Upper lobe of left lung (tissue), 6 donors: ENCODE results near the gene AQP12B. TPM values are rescaled to one million over a fixed set of nuclear protein-coding genes. Genes with fewer than 3 reads are reported as not detected.

ENCODE experiments used
- ATAC-seq, 2 donors: fragments of 200-7000 bp; cut with Tn5 transposase; one replicate each; pipeline ENCODE4 v1.9.1; 2022; ENCODE audit warnings: mild to moderate bottlenecking in 2 of 2, moderate library complexity in 2 of 2; ENCODE audit not compliant: low FRiP score in 2 of 2
- DNase-seq, 2 donors: peaks; one replicate each; pipeline ENCODE4 v3.0.0-alpha.2; 2019 to 2020
- H3K27ac ChIP-seq, 4 donors: fragments of 200-600 bp; sonication (generic); one replicate each; pipeline ENCODE4 v1.5.1; 2016 to 2019
- H3K27me3 ChIP-seq, 4 donors: fragments of 200-600 bp; sonication (generic); one replicate each; pipeline ENCODE4 v1.5.1; 2017 to 2019
- H3K36me3 ChIP-seq, 4 donors: fragments of 200-600 bp; sonication (generic); one replicate each; pipeline ENCODE4 v1.5.1; 2016 to 2019
- H3K4me1 ChIP-seq, 4 donors: fragments of 200-600 bp; sonication (generic); one replicate each; pipeline ENCODE4 v1.5.1; 2018 to 2019
- H3K4me3 ChIP-seq, 4 donors: fragments of 200-600 bp; sonication (generic); one replicate each; pipeline ENCODE4 v1.5.1; 2017 to 2019; ENCODE audit warnings: mild to moderate bottlenecking in 2 of 4, moderate library complexity in 1 of 4
- H3K9me3 ChIP-seq, 4 donors: fragments of 200-600 bp; sonication (generic); one replicate each; pipeline ENCODE4 v1.5.1; 2018 to 2019
- EP300 ChIP-seq, 4 donors: sonication (generic); formaldehyde crosslinking; IDR thresholded peaks; one replicate each; pipeline ENCODE4 v1.5.1; 2017; ENCODE audit warnings: antibody characterized with exemption in 4 of 4, control low read depth in 2 of 4
- POLR2A ChIP-seq, 4 donors: fragments of 450-650 bp; IDR thresholded peaks; one replicate each; pipeline ENCODE4 v1.5.1; 2016 to 2017; ENCODE audit warnings: antibody characterized with exemption in 4 of 4, mild to moderate bottlenecking in 2 of 4
- POLR2AphosphoS5 ChIP-seq, 2 donors: sonication (generic); formaldehyde crosslinking; IDR thresholded peaks; one replicate each; pipeline ENCODE4 v1.5.1; 2017; ENCODE audit warnings: antibody characterized with exemption in 2 of 2
- WGBS, 2 donors: methylation state at CpG; one replicate each; pipeline ENCODE4 v1.1.5; 2017 to 2018; 5-methylcytosine and 5-hydroxymethylcytosine counted together
- total RNA-seq, 6 donors: library from RNA; depleted of rRNA in 4 of 6; stranded (reverse); fragments of >200 nt in 4 of 6; gene quantifications; one replicate each; pipeline versions ENCODE4 v1.1.0 to v1.2.1, GENCODE V29; 2016 to 2021
- TF ChIP-seq, protein P1 (sequence below), 6 experiments: fragments of 450-650 bp in 4 of 6; fragments of 200-600 bp in 2 of 6; sonication (generic) in 2 of 6; IDR thresholded peaks; one replicate each; pipeline ENCODE4 v1.5.1; 2016 to 2019; ENCODE audit warnings: antibody characterized with exemption in 6 of 6
- donor health status: DM: no; HTN: no; CAD: no; lungs with moderate emphysema.
- donor health status: DM: no; HTN: yes; CAD: no; lungs with severe emphysema.

Gene AQP12B
- total RNA-seq, 6 donors from 2014 or later, result not detected

- Histone ChIP-seq H3K36me3 (no peaks in the 10 kb centered on the region), H3K27ac (no peak overlapping the region), H3K9me3 (peaks cover 0 to 10% (median 4%) of the 10 kb centered on the region in 4 donors), H3K4me1 (no peaks in the 10 kb centered on the region), H3K27me3 (no peaks in the 10 kb centered on the region), H3K4me3 (no peak overlapping the region)
- TF ChIP-seq POLR2A (IDR thresholded peaks at IDR 0.05), result no peak
- no peak for TF ChIP-seq EP300 (IDR thresholded peaks at IDR 0.05)
- TF ChIP-seq, protein P1, sequence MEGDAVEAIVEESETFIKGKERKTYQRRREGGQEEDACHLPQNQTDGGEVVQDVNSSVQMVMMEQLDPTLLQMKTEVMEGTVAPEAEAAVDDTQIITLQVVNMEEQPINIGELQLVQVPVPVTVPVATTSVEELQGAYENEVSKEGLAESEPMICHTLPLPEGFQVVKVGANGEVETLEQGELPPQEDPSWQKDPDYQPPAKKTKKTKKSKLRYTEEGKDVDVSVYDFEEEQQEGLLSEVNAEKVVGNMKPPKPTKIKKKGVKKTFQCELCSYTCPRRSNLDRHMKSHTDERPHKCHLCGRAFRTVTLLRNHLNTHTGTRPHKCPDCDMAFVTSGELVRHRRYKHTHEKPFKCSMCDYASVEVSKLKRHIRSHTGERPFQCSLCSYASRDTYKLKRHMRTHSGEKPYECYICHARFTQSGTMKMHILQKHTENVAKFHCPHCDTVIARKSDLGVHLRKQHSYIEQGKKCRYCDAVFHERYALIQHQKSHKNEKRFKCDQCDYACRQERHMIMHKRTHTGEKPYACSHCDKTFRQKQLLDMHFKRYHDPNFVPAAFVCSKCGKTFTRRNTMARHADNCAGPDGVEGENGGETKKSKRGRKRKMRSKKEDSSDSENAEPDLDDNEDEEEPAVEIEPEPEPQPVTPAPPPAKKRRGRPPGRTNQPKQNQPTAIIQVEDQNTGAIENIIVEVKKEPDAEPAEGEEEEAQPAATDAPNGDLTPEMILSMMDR (IDR thresholded peaks at IDR 0.05), result no peak
- no peak for TF ChIP-seq POLR2AphosphoS5 (IDR thresholded peaks at IDR 0.05)
- 89% methylated on average over 6 of the region's 6 CpGs; no CpG with 5 or more reads in 1 of the 2 donors for WGBS, 2 donors
- no peak for DNase-seq
- ATAC-seq, result peak in 1 of 2 donors; percentile 6
Measured at GRCh38 chr2:240635121-240635997, 47.3 kb downstream of the AQP12B start.

GRCh38 chr2:240632306-240632721 lies 50.4 kb downstream of the AQP12B start:
- Histone ChIP-seq H3K4me3 (no peak overlapping the region), H3K9me3 (peaks cover 0 to 10% (median 4%) of the 10 kb centered on the region in 4 donors), H3K4me1 (no peaks in the 10 kb centered on the region), H3K27ac (no peak overlapping the region), H3K36me3 (no peaks in the 10 kb centered on the region), H3K27me3 (no peaks in the 10 kb centered on the region)
- DNase-seq, result no peak
- no peak for TF ChIP-seq POLR2A (IDR thresholded peaks at IDR 0.05)
- TF ChIP-seq, protein P1 (IDR thresholded peaks at IDR 0.05), result no peak
- TF ChIP-seq EP300 (IDR thresholded peaks at IDR 0.05), result no peak
- no peak for TF ChIP-seq POLR2AphosphoS5 (IDR thresholded peaks at IDR 0.05)
- no peak for ATAC-seq
- 83% methylated on average over 1 of the region's 1 CpG; no CpG with 5 or more reads in 1 of the 2 donors for WGBS, 2 donors

- Histone ChIP-seq H3K4me1 (peaks cover 0 to 4% (median under 1%) of the 10 kb centered on the region in 4 donors), H3K27me3 (no peaks in the 10 kb centered on the region), H3K27ac (no peak overlapping the region), H3K4me3 (no peak overlapping the region), H3K36me3 (no peaks in the 10 kb centered on the region), H3K9me3 (peaks cover 0 to 10% (median 4%) of the 10 kb centered on the region in 4 donors)
- ATAC-seq (no peak), DNase-seq (no peak)
- WGBS, 2 donors, result 91 to 96% methylated on average over 5 to 7 of the region's 11 CpGs
- TF ChIP-seq EP300 (IDR thresholded peaks at IDR 0.05), result no peak
- TF ChIP-seq, protein P1 (IDR thresholded peaks at IDR 0.05), result no peak
- TF ChIP-seq POLR2A (IDR thresholded peaks at IDR 0.05), result no peak
- no peak for TF ChIP-seq POLR2AphosphoS5 (IDR thresholded peaks at IDR 0.05)
Measured at GRCh38 chr2:240631548-240632305, 51.0 kb downstream of the AQP12B start.

DNA sequence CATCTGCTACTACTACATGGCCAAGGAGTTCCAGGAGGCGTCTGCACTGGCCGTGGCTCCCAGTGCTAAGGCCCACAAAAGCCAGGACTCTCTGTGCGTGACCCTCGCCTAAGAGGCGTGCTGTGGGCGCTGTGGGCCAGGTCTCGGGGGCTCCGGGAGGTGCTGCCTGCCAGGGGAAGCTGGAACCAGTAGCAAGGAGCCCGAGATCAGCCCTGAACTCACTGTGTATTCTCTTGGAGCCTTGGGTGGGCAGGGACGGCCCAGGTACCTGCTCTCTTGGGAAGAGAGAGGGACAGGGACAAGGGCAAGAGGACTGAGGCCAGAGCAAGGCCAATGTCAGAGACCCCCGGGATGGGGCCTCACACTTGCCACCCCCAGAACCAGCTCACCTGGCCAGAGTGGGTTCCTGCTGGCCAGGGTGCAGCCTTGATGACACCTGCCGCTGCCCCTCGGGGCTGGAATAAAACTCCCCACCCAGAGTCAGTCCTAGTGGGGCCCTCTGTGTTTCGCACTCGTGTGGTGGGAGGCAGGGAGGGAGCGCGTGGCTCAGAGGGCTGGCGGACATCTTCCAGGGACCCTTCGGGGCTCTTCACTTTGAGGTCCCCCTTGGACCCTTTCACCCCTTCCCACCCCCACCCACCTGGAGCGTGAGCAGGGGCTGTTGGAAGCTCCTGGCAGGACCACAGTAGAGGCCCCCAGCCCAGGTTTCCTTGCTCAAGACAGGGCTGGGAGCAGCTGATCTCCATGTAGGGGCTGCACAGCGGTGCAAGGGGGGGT lies 51.7 kb downstream of the AQP12B start:
- ATAC-seq (no peak), DNase-seq (peak; percentile 18 to 50)
- H3K27me3 ChIP-seq, result no peaks in the 10 kb centered on the region
- no peak for TF ChIP-seq EP300 (IDR thresholded peaks at IDR 0.05)
- TF ChIP-seq POLR2AphosphoS5 (IDR thresholded peaks at IDR 0.05), result no peak
- TF ChIP-seq, protein P1 (IDR thresholded peaks at IDR 0.05), result no peak
- TF ChIP-seq POLR2A (IDR thresholded peaks at IDR 0.05), result no peak
- peaks cover 0 to 4% (median 1%) of the 10 kb centered on the region in 4 donors for H3K4me1 ChIP-seq
- H3K9me3 ChIP-seq, result peaks cover 0 to 10% (median 4%) of the 10 kb centered on the region in 4 donors
- H3K27ac ChIP-seq, result no peak overlapping the region
- H3K36me3 ChIP-seq, result no peaks in the 10 kb centered on the region
- no peak overlapping the region for H3K4me3 ChIP-seq
- WGBS, 2 donors, result 91 to 95% methylated on average over 14 to 21 of the region's 21 CpGs
